GM23338 (cell line): ENCODE data around the gene FANCC. TPM values are rescaled to one million over a fixed set of nuclear protein-coding genes. Genes with fewer than 3 reads are reported as not detected.

Experiments used
- ATAC-seq: fragments of 200-7000 bp; cut with Tn5 transposase; 3 replicates; pipeline ENCODE4 v1.9.1; 2020
- DNase-seq: peaks from one replicate; pipeline ENCODE4 v3.0.0-alpha.2; 2015; ENCODE audit warnings: low spot score
- H2AFZ ChIP-seq: fragments of 200-600 bp; sonication (generic); 2 replicates; pipeline ENCODE4 v1.8.0; 2016; ENCODE audit warnings: antibody characterized with exemption, mild to moderate bottlenecking, moderate library complexity
- H3F3A ChIP-seq: fragments of 200-600 bp; sonication (generic); replicated peaks from 2 replicates; pipeline ENCODE4 v1.8.0; 2017; ENCODE audit warnings: antibody characterized with exemption, mixed run types, low read depth
- H3K27ac ChIP-seq: fragments of 200-600 bp; sonication (generic); 2 replicates; pipeline ENCODE4 v1.6.1; 2016; ENCODE audit warnings: low read depth
- H3K27me3 ChIP-seq: fragments of 200-600 bp; sonication (generic); 2 replicates; pipeline ENCODE4 v1.8.0; 2016; ENCODE audit warnings: mild to moderate bottlenecking, mixed run types, moderate library complexity; ENCODE audit not compliant: insufficient read depth
- H3K36me3 ChIP-seq: fragments of 200-600 bp; sonication (generic); 2 replicates; pipeline ENCODE4 v1.8.0; 2016; ENCODE audit warnings: mild to moderate bottlenecking; ENCODE audit not compliant: insufficient read depth
- H3K4me1 ChIP-seq: fragments of 200-600 bp; sonication (generic); 2 replicates; pipeline ENCODE4 v1.8.0; 2016; ENCODE audit warnings: mild to moderate bottlenecking, moderate library complexity; ENCODE audit not compliant: insufficient read depth
- H3K4me2 ChIP-seq: fragments of 200-600 bp; sonication (generic); 2 replicates; pipeline ENCODE4 v1.7.1; 2017; ENCODE audit warnings: mixed run types
- H3K4me3 ChIP-seq: fragments of 200-600 bp; sonication (generic); 2 replicates; pipeline ENCODE4 v1.6.1; 2016; ENCODE audit warnings: mixed run types
- H3K79me2 ChIP-seq: fragments of 200-600 bp; sonication (generic); replicated peaks from 2 replicates; pipeline ENCODE4 v1.8.0; 2017; ENCODE audit warnings: mild to moderate bottlenecking; ENCODE audit not compliant: insufficient read depth
- H3K9me2 ChIP-seq: fragments of 200-600 bp; sonication (generic); 2 replicates; pipeline ENCODE4 v1.8.0; 2017; ENCODE audit not compliant: insufficient read depth
- H4K20me1 ChIP-seq: fragments of 200-600 bp; sonication (generic); replicated peaks from 2 replicates; pipeline ENCODE4 v1.8.0; 2017; ENCODE audit warnings: mild to moderate bottlenecking; ENCODE audit not compliant: insufficient read depth
- H3K27ac Mint-ChIP-seq: 2 replicates; pipeline ENCODE4 v1.8.0; 2020; ENCODE audit warnings: inconsistent platforms, mild to moderate bottlenecking, moderate library complexity, mixed read lengths
- H3K27me3 Mint-ChIP-seq: 3 replicates; pipeline ENCODE4 v1.8.0; 2022; ENCODE audit warnings: low read depth, mild to moderate bottlenecking, moderate library complexity, mixed read lengths, inconsistent platforms; ENCODE audit not compliant: insufficient read depth, poor library complexity
- H3K36me3 Mint-ChIP-seq: 3 replicates; pipeline ENCODE4 v1.8.0; 2021; ENCODE audit warnings: low read depth, mild to moderate bottlenecking, inconsistent platforms, moderate library complexity, mixed read lengths
- H3K4me1 Mint-ChIP-seq: 3 replicates; pipeline ENCODE4 v1.8.0; 2020; ENCODE audit warnings: mild to moderate bottlenecking, inconsistent platforms, mixed read lengths
- H3K4me3 Mint-ChIP-seq: 3 replicates; pipeline ENCODE4 v1.8.0; 2021; ENCODE audit warnings: moderate library complexity, mild to moderate bottlenecking, inconsistent platforms, mixed read lengths
- H3K9me3 Mint-ChIP-seq: 3 replicates; pipeline ENCODE4 v1.8.0; 2020; ENCODE audit warnings: moderate library complexity, mild to moderate bottlenecking, inconsistent platforms, mixed read lengths
- CTCF ChIP-seq, 2 experiments: fragments of 200-600 bp in 1 of 2; sonication (generic) in 1 of 2; conservative IDR thresholded peaks; 2 replicates each; pipeline versions ENCODE4 v1.5.1 to v1.6.1; 2016 to 2017; ENCODE audit warnings: antibody characterized with exemption in 2 of 2, low read depth in 2 of 2, mild to moderate bottlenecking in 2 of 2, moderate library complexity in 1 of 2
- ETS1 ChIP-seq: IDR thresholded peaks from 2 replicates; pipeline ENCODE4 v1.6.1; 2016; ENCODE audit warnings: antibody characterized with exemption
- EZH2 ChIP-seq: fragments of 200-600 bp; sonication (generic); IDR thresholded peaks from one replicate; pipeline ENCODE4 v1.8.0; 2017; ENCODE audit warnings: antibody characterized with exemption, mild to moderate bottlenecking, low read depth; ENCODE audit not compliant: unreplicated experiment
- EZH2phosphoT487 ChIP-seq: fragments of 200-600 bp; sonication (generic); IDR thresholded peaks from one replicate; pipeline ENCODE4 v1.8.1; 2018; ENCODE audit warnings: antibody characterized with exemption; ENCODE audit not compliant: unreplicated experiment
- JUNB ChIP-seq: IDR thresholded peaks from one replicate; pipeline ENCODE4 v1.6.1; 2016; ENCODE audit warnings: antibody characterized with exemption; ENCODE audit not compliant: unreplicated experiment
- NANOG ChIP-seq: IDR thresholded peaks from 2 replicates; pipeline ENCODE4 v1.6.1; 2016; ENCODE audit warnings: antibody characterized with exemption, borderline replicate concordance
- POLR2AphosphoS5 ChIP-seq: IDR thresholded peaks from 2 replicates; pipeline ENCODE4 v1.6.1; 2016; ENCODE audit warnings: antibody characterized with exemption, low read depth
- STAT1 ChIP-seq: IDR thresholded peaks from one replicate; pipeline ENCODE4 v1.6.1; 2016; ENCODE audit warnings: antibody characterized with exemption; ENCODE audit not compliant: unreplicated experiment
- ZNF114 ChIP-seq: fragments of 250-450 bp; sonication (Bioruptor Pico); IDR thresholded peaks from 2 replicates; pipeline ENCODE4 v1.5.0; 2020; ENCODE audit warnings: mild to moderate bottlenecking, moderate library complexity
- ZNF331 ChIP-seq: fragments of 250-450 bp; sonication (Bioruptor Pico); IDR thresholded peaks from 2 replicates; pipeline ENCODE4 v1.5.0; 2020; ENCODE audit warnings: low read depth, mild to moderate bottlenecking, moderate library complexity
- ZNF462 ChIP-seq: fragments of 250-450 bp; sonication (Bioruptor Pico); IDR thresholded peaks from 2 replicates; pipeline ENCODE4 v1.5.0; 2020; ENCODE audit warnings: mild to moderate bottlenecking, moderate library complexity
- polyA plus RNA-seq: library from polyadenylated mRNA; unstranded; fragments of >200 nt; fragmentation: Nextera tagmentation; extraction: Ambion mirVana; gene quantifications from 2 replicates; pipeline ENCODE4 v1.2.1, GENCODE V29; 2016
- total RNA-seq: library from RNA; depleted of rRNA; stranded (reverse); fragments of >200 nt; shearing (Covaris generic); gene quantifications from 2 replicates; pipeline ENCODE4 v1.2.3, GENCODE V29; 2014

The FANCC gene
- total and polyA plus RNA-seq, 2 experiments from 2014 or later: 7.8 to 18.1 TPM

- Histone ChIP-seq H3K4me2 (no peak overlapping the region), H3F3A (no peaks in the 10 kb centered on the region), H4K20me1 (no peaks in the 10 kb centered on the region), H3K27ac (0 out of 2 replicates have a peak overlapping the region, but pooled peaks have one; percentile 55), H3K36me3 (0 out of 2 replicates have a peak, but pooled peaks cover 4% of the 10 kb centered on the region), H2AFZ (no peak overlapping the region), H3K79me2 (no peaks in the 10 kb centered on the region), H3K4me1 (no peaks in the 10 kb centered on the region; the same call in 1 of the 2 replicates), H3K9me2 (no peaks in the 10 kb centered on the region), H3K4me3 (no peak overlapping the region), H3K27me3 (no peaks in the 10 kb centered on the region)
- Mint-ChIP-seq H3K9me3 (no peaks in the 10 kb centered on the region), H3K27ac (no peak overlapping the region), H3K27me3 (peaks cover 12% of the 10 kb centered on the region), H3K36me3 (peaks cover 16% of the 10 kb centered on the region), H3K4me1 (peaks cover 16% of the 10 kb centered on the region), H3K4me3 (no peak overlapping the region)
- DNase-seq (peak; percentile 40), ATAC-seq (peak; percentile 72)
- TF ChIP-seq CTCF (conservative IDR thresholded peaks at IDR 0.05; ENCODE audit: low read depth in 2 of 2): 0 out of 4 replicates have a peak, but pooled peaks of 1 of the 2 experiments have one; percentile 6
- TF ChIP-seq ZNF331 (CRISPR knock-in tag): no peak
Measured at GRCh38 chr9:95102572-95102971, 214.9 kb downstream of the FANCC start.

- H3K4me3 Mint-ChIP-seq: no peak overlapping the region
- peak overlapping the region; percentile 45; the same call in 1 of the 2 replicates for H3K27ac Mint-ChIP-seq
- H3K4me2 ChIP-seq: no peak overlapping the region
- TF ChIP-seq ZNF114: no peak
- TF ChIP-seq JUNB: no peak
- TF ChIP-seq EZH2phosphoT487: no peak
- TF ChIP-seq EZH2: no peak
- no peak for TF ChIP-seq POLR2AphosphoS5
- TF ChIP-seq NANOG: no peak
- TF ChIP-seq STAT1: no peak
- no peak for TF ChIP-seq ETS1
- TF ChIP-seq ZNF462 (CRISPR knock-in tag): no peak
Measured at GRCh38 chr9:95102001-95102433, 215.5 kb downstream of the FANCC start.

More at GRCh38 chr9:95102001-95102433, 215.5 kb downstream of the FANCC start:
- Histone ChIP-seq H2AFZ (no peak overlapping the region), H3K9me2 (no peaks in the 10 kb centered on the region), H3F3A (no peaks in the 10 kb centered on the region), H3K36me3 (0 out of 2 replicates have a peak, but pooled peaks cover 4% of the 10 kb centered on the region), H4K20me1 (no peaks in the 10 kb centered on the region), H3K4me1 (no peaks in the 10 kb centered on the region; the same call in 1 of the 2 replicates), H3K27me3 (no peaks in the 10 kb centered on the region), H3K27ac (0 out of 2 replicates have a peak overlapping the region, but pooled peaks have one; percentile 55), H3K4me3 (no peak overlapping the region), H3K79me2 (no peaks in the 10 kb centered on the region)
- H3K27me3 Mint-ChIP-seq: peaks cover 12% of the 10 kb centered on the region
- ATAC-seq (no peak), DNase-seq (no peak)
- no peaks in the 10 kb centered on the region for H3K9me3 Mint-ChIP-seq
- H3K4me1 Mint-ChIP-seq: peaks cover 16% of the 10 kb centered on the region
- peaks cover 16% of the 10 kb centered on the region for H3K36me3 Mint-ChIP-seq
